Right hindlimb (tissue), 1 donor: Measurements from ENCODE around the gene TSPAN6.

Experiments
- DNase-seq: peaks from one replicate; pipeline ENCODE4 v3.0.0-alpha.2; 2018

TSPAN6 gene

GRCh38 chrX:100647095-100647494 lies 10.5 kb upstream of the TSPAN6 start:
- peak; percentile 47 for DNase-seq

- DNase-seq, result no peak
These were observed 8.5 kb upstream of the TSPAN6 start for GRCh38 chrX:100645106-100645505.

GRCh38 chrX:100643956-100644860 lies 7.6 kb upstream of the TSPAN6 start, which contains the start of gene SRPX2:
Gene SRPX2, plus strand, starts transcription at chrX:100644199. Its CDS starts 2,124 bp downstream, at chrX:100646323.
- peak; percentile 74 for DNase-seq

GRCh38 chrX:100643212-100643611 lies 6.6 kb upstream of the TSPAN6 start:
- no peak for DNase-seq

GRCh38 chrX:100642290-100642689 lies 5.7 kb upstream of the TSPAN6 start:
- DNase-seq, result no peak

GRCh38 chrX:100635989-100636320 lies 651 bp downstream of the TSPAN6 start:
- no peak for DNase-seq

GRCh38 chrX:100635040-100635439 lies 1.6 kb downstream of the TSPAN6 start:
- DNase-seq, result no peak

- no peak for DNase-seq
These were observed 10.6 kb downstream of the TSPAN6 start for GRCh38 chrX:100625985-100626491.

GRCh38 chrX:100623001-100623400 lies 13.6 kb downstream of the TSPAN6 start:
- DNase-seq, result no peak

- no peak for DNase-seq
These were observed 21.6 kb downstream of the TSPAN6 start for GRCh38 chrX:100615005-100615404.

GRCh38 chrX:100611951-100612350 lies 24.7 kb downstream of the TSPAN6 start:
- no peak for DNase-seq

- DNase-seq, result no peak
These were observed 27.0 kb downstream of the TSPAN6 start for GRCh38 chrX:100609591-100609990.

GRCh38 chrX:100606753-100607152 lies 29.9 kb downstream of the TSPAN6 start:
- no peak for DNase-seq

GRCh38 chrX:100600758-100601157 lies 35.8 kb downstream of the TSPAN6 start:
- no peak for DNase-seq

- no peak for DNase-seq
These were observed 36.3 kb downstream of the TSPAN6 start for GRCh38 chrX:100600340-100600739.

- no peak for DNase-seq
These were observed 37.1 kb downstream of the TSPAN6 start for GRCh38 chrX:100599456-100599855.

GRCh38 chrX:100596601-100597000 lies 40.0 kb downstream of the TSPAN6 start:
- DNase-seq, result no peak

GRCh38 chrX:100593581-100593980 lies 43.0 kb downstream of the TSPAN6 start:
- DNase-seq, result no peak

- no peak for DNase-seq
These were observed 43.5 kb downstream of the TSPAN6 start for GRCh38 chrX:100593126-100593525.

- DNase-seq, result peak; percentile 61
These were observed 45.2 kb downstream of the TSPAN6 start for GRCh38 chrX:100591256-100592051.

- no peak for DNase-seq
These were observed 48.7 kb downstream of the TSPAN6 start for GRCh38 chrX:100587861-100588260.

- no peak for DNase-seq
These were observed 49.9 kb downstream of the TSPAN6 start for GRCh38 chrX:100586747-100587146.

- peak; percentile 54 for DNase-seq
These were observed 52.0 kb downstream of the TSPAN6 start, which contains the start of gene TNMD for GRCh38 chrX:100584611-100585010. Gene TNMD, plus strand, starts transcription at chrX:100584936. Its CDS starts 83 bp downstream, at chrX:100585019.
